Measurements from ENCODE around the gene ITLN2. TPM values are rescaled to one million over a fixed set of nuclear protein-coding genes. Genes with fewer than 3 reads are reported as not detected.
A peak's percentile ranks its signal among the peaks of the same experiment; 100 is the strongest.

The ITLN2 gene
- total and polyA plus RNA-seq, 10 of the 15 experiments (the other 5 are each of a cell fraction or from before 2014, with no cell fraction given): not detected

DNA sequence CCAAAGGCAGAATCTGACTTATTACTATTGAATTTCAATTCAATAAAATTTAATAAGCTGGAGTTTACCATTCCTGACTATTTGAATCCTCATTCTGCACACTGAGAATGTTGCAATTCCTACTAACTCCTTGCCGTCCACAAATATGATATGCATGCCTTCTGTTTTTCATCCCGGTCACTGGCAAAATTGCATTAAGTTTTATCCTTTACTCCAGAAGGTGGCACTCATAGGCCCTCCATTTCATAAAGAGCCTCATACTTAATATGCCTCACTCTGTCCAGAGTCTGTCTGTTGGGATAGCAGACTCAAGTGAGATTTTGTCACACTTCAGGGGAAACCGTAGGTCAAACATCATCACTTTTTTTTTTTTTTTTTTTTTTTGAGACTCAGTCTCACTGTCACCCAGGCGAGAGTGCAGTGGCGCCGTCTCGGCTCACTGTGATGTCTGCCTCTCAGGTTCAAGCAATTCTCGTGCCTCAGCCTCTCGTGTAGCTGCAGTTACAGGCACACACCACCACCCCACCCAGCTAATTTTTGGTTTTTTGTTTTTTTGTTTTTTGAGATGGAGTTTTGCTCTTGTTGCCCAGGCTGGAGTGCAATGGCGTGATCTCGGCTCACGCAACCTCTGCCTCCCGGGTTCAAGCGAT lies 39.1 kb upstream of the ITLN2 start:
- peak; percentile 35 for ATAC-seq
- WGBS (ENCODE audit: insufficient coverage, insufficient replicate concordance, low lambda C conversion rate, missing lambda C conversion rate): 84% methylated on average over 10 of the region's 14 CpGs
- Histone ChIP-seq H3K9ac (ENCODE audit: control insufficient read depth, insufficient read depth, low read length) (no peak overlapping the region), H3K4me3 (no peak overlapping the region), H3K27ac (ENCODE audit: control insufficient read depth, insufficient read depth) (no peak overlapping the region), H3K4me2 (ENCODE audit: control insufficient read depth, insufficient read depth) (no peak overlapping the region), H4K20me1 (ENCODE audit: control insufficient read depth, insufficient read depth) (no peaks in the 10 kb centered on the region), H3K9me3 (replicated peaks; ENCODE audit: control insufficient read depth, insufficient read depth, low read length) (no peaks in the 10 kb centered on the region), H2AFZ (ENCODE audit: control insufficient read depth, low read depth, low read length) (no peak overlapping the region), H3K27me3 (replicated peaks in 1 of 2; ENCODE audit: control insufficient read depth in 2 of 2, insufficient read depth in 2 of 2, low read length in 1 of 2) (no peaks in the 10 kb centered on the region), H3K36me3 (ENCODE audit: control insufficient read depth in 2 of 2, insufficient read depth in 2 of 2, low read length in 1 of 2) (no peaks in the 10 kb centered on the region; a peak in 2 of 4 replicates), H3K4me1 (ENCODE audit: control insufficient read depth, insufficient read depth, low read length) (peaks cover 3% of the 10 kb centered on the region), H3K79me2 (ENCODE audit: control insufficient read depth, insufficient read depth, low read length) (no peaks in the 10 kb centered on the region)
- RAD21 ChIA-PET (ENCODE audit: unreplicated experiment): interaction anchor here (1.1 kb wide), 2 partner anchors 75 to 76 kb away, joined by 4 read pairs; partner anchors contain the start of gene ARHGAP30
- FAIRE-seq: no peak
- CTCF ChIA-PET: interaction anchor here (0.9 to 9.7 kb wide), 7 partner anchors 12 to 147 kb away, joined by 3 to 147 read pairs (median 57); partner anchors contain the start of genes ITLN2, KLHDC9, TSTD1 and USF1
- intact Hi-C loops (cut with micrococcal nuclease; ENCODE audit: unreplicated experiment) (loop anchor here (2.0 to 5.0 kb wide), 2 partner anchors 49 to 75 kb away; partner anchors contain the start of gene ARHGAP30), in situ Hi-C loops (cut with MboI) (no loop called here)
- POLR2A ChIA-PET: interaction anchor here (0.7 kb wide), 1 partner anchor 705 kb away, joined by 6 read pairs; no protein-coding TSS in a partner anchor
- SMC1A ChIA-PET (ENCODE audit: uncharacterized antibody, unreplicated experiment): interaction anchor here (0.9 to 1.7 kb wide), 7 partner anchors 27 to 147 kb away, joined by 3 to 5 read pairs (median 3); partner anchors contain the start of genes F11R and ITLN2
- BruUV-seq (replicated peaks): no TSS peak
- no peak for DNase-seq (ENCODE audit: low read depth, low spot score)
- TF ChIP-seq ZNF274 (IDR thresholded peaks at IDR 0.05; ENCODE audit: insufficient read depth, insufficient read length) (no peak), WRNIP1 (IDR thresholded peaks at IDR 0.05; ENCODE audit: borderline replicate concordance, low read depth, low read length) (no peak), BMI1 (IDR thresholded peaks at IDR 0.05; ENCODE audit: borderline replicate concordance) (no peak), NBN (IDR thresholded peaks at IDR 0.05) (no peak), USF2 (IDR thresholded peaks at IDR 0.05; ENCODE audit: borderline replicate concordance, low read depth, low read length) (no peak), BHLHE40 (IDR thresholded peaks at IDR 0.05; ENCODE audit: borderline replicate concordance in 1 of 2, low read depth in 2 of 2, low read length in 1 of 2) (no peak), PML (IDR thresholded peaks at IDR 0.05; ENCODE audit: low read length) (no peak), ZSCAN29 (IDR thresholded peaks at IDR 0.05) (no peak), CTCF (IDR thresholded peaks at IDR 0.05 in 2 of 3, conservative IDR thresholded peaks at IDR 0.05 in 1 of 3; ENCODE audit: control insufficient read depth in 2 of 3, extremely low read depth in 1 of 3, insufficient read depth in 1 of 3, low read depth in 3 of 3, low read length in 3 of 3) (peak; percentile 21 to 45 (median 23); a peak in 3 of 6 replicates), IKZF2 (IDR thresholded peaks at IDR 0.05) (no peak), RAD21 (IDR thresholded peaks at IDR 0.05; ENCODE audit: insufficient read depth, low read depth, low read length) (peak; percentile 51; the same call in 1 of the 2 replicates)
- TF ChIP-seq, protein P1, sequence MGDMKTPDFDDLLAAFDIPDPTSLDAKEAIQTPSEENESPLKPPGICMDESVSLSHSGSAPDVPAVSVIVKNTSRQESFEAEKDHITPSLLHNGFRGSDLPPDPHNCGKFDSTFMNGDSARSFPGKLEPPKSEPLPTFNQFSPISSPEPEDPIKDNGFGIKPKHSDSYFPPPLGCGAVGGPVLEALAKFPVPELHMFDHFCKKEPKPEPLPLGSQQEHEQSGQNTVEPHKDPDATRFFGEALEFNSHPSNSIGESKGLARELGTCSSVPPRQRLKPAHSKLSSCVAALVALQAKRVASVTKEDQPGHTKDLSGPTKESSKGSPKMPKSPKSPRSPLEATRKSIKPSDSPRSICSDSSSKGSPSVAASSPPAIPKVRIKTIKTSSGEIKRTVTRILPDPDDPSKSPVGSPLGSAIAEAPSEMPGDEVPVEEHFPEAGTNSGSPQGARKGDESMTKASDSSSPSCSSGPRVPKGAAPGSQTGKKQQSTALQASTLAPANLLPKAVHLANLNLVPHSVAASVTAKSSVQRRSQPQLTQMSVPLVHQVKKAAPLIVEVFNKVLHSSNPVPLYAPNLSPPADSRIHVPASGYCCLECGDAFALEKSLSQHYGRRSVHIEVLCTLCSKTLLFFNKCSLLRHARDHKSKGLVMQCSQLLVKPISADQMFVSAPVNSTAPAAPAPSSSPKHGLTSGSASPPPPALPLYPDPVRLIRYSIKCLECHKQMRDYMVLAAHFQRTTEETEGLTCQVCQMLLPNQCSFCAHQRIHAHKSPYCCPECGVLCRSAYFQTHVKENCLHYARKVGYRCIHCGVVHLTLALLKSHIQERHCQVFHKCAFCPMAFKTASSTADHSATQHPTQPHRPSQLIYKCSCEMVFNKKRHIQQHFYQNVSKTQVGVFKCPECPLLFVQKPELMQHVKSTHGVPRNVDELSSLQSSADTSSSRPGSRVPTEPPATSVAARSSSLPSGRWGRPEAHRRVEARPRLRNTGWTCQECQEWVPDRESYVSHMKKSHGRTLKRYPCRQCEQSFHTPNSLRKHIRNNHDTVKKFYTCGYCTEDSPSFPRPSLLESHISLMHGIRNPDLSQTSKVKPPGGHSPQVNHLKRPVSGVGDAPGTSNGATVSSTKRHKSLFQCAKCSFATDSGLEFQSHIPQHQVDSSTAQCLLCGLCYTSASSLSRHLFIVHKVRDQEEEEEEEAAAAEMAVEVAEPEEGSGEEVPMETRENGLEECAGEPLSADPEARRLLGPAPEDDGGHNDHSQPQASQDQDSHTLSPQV (IDR thresholded peaks at IDR 0.05): no peak
- TF ChIP-seq, protein P2, sequence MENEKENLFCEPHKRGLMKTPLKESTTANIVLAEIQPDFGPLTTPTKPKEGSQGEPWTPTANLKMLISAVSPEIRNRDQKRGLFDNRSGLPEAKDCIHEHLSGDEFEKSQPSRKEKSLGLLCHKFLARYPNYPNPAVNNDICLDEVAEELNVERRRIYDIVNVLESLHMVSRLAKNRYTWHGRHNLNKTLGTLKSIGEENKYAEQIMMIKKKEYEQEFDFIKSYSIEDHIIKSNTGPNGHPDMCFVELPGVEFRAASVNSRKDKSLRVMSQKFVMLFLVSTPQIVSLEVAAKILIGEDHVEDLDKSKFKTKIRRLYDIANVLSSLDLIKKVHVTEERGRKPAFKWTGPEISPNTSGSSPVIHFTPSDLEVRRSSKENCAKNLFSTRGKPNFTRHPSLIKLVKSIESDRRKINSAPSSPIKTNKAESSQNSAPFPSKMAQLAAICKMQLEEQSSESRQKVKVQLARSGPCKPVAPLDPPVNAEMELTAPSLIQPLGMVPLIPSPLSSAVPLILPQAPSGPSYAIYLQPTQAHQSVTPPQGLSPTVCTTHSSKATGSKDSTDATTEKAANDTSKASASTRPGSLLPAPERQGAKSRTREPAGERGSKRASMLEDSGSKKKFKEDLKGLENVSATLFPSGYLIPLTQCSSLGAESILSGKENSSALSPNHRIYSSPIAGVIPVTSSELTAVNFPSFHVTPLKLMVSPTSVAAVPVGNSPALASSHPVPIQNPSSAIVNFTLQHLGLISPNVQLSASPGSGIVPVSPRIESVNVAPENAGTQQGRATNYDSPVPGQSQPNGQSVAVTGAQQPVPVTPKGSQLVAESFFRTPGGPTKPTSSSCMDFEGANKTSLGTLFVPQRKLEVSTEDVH (IDR thresholded peaks at IDR 0.05; ENCODE audit: low read depth, partially characterized antibody): no peak
